NCI-H524 treated with DMSO at 0.1 percent for 48 hours (cell line): ENCODE results near the gene HOTAIR.

Experiments used
- DNase-seq: peaks from one replicate; lab custom pipeline; 2025; lab: John Stamatoyannopoulos, UW

The HOTAIR gene

DNA sequence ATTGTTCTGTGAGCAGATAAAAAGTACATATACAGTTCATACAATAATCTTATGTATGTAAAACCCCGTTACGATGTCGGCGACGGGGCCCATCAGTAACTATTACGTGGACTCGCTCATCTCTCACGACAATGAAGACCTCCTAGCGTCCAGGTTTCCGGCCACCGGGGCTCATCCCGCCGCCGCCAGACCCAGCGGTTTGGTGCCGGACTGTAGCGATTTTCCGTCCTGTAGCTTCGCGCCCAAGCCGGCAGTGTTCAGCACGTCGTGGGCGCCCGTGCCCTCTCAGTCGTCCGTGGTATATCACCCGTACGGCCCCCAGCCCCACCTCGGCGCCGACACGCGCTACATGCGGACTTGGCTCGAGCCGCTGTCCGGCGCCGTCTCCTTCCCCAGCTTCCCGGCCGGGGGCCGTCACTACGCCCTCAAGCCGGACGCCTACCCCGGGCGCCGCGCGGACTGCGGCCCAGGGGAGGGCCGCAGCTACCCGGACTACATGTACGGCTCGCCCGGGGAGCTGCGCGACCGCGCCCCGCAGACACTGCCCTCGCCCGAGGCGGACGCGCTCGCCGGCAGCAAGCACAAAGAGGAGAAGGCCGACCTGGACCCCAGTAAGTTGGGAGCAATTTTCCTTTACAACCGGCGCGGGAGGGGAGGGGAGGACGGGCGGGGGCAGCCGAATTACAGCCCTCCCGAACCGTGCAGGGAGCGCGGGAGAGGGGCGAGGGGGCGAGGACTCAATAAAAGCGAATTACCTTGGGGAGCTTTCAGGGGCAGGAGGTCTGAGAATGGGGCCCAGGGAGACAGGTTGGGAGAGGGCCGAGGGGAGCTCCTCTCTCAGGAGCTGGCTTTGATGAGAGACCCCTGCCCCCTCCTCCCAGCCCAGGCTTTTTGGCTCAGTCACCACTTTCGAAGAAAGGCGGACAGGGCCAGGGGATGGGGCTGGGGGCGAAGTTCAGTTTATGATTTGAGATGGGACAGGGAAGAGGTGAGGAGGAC, 25.7 kb upstream of the HOTAIR start, which contains the start of gene HOXC9:
Gene HOXC9 (plus strand): TSS at position 46 of the 999 bp plus-strand sequence. CDS start 28 bp downstream, at position 74.
- DNase-seq = no peak

DNA sequence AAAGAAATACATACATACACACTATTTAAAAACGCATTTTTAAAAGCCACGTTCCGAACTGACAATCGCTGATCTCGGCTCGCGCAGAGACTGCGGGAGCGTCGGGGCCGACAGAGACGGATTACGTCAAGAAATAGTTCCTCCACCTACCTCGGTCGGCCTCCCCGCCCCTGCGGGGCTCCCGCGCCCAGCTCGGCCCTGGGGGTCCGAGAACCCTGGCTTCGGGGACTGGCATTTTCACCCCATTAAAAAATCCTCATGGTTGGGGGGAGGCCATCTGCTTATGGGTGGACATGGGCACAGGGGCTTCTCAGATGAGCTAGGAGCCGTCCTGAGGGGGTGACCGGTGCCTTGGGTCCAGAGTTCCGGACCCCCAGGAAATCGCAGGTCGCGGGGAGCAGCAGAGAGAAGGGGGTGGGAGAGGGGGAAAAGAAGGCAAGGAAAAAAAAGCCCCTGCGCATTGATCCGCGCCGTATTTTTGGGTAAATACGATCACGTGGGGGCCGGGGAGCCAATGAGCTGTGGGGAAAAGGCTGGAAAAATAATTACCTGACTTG, 24.9 kb upstream of the HOTAIR start:
- no peak for DNase-seq

DNA sequence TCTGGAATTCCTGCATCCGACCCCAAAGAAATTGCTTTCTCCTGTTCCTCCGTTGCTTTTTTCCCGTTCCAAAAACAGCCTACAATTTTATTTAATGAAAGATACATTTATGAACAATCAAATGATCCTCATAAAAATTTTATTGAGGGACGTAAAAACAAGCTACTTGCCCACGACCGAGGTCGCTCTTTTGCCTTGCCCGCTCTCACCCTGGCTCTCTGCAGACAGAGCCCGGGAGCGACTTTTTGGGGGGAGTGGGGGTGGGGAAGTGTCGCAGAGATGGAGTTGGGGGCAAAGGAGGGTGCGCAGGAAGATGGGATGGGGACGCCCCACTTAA, 24.1 kb upstream of the HOTAIR start:
- no peak for DNase-seq

DNA sequence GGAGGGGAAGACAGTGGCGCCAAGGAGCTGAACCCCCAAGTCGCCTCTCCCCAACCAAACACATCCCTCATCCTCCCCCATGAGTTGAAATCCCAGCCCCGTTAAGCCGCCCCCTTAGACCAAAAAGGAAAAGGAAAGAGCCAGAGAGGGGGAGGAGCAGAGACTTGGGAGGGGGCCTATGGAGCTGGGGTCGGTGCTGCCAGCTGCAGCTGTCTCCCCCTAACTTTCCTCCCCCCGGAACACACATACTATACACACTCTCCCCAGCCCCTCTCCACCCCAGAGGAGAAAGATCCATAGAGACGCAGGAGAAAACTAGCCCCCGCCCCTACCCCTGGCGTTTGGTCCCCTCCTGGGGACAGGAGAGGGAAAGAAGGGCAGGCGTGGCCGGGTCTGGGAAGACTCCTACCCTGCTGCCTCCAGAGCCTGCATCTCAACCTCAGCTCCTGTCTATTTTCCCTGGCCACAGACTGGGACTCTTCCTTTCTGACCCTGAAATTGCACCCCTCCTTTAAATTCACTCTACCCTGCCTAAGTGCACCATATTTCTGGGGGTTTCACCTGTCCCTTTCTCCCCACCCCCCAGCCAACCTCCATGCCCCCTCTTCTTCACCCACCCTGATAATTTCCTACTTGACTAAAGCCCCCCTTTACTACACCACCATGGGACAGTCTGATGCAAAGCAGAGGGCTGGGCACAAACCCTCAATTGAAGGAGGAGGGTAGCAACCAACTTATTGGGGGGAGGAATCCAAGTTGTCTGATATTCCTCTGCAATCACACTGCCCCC, 23.6 kb upstream of the HOTAIR start:
- DNase-seq = no peak

DNA sequence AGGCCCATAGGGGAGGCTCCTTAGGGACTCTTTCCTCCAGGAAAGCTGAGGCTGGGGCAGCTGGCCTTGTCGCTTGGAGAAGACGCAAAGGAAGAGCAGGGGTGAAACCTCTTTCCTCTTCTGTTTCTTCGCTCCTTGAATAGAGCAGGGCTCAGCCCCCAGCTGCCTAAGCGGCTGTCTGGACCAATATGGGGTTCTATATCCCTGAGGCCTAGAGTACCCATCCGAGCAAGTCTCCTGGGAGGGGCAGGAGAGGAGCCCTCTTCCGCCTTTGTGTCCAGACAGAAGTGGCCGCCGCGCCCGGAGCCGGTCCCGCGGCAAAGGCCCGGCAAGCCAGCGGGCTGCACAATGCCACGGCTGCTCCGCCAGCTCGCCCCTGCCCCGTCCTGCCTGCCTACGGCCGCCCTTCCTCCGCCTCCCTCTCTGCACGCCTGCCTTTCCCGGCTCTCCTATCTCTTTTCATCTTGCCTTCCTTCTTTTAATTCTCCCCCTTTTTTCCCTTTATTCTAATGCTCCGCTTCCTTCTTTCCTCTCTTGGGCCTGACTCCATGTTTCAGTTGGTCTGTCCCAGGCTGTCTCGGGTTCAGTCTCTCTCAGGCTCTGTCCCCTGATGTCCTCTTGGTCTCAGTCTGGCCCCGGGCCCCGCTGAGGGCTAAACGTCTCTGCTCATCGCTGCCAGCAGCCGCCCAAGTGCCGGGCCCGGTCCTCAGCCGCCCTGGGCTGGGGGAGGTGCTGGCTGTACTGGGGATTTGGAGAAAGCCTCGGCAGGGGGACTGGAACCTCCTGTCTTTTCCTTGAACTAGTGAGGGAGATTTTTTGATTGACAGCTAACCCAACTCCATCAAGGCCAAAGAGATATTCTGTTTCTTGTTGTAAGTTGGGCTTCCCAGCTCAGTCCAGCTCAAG, 22.7 kb upstream of the HOTAIR start:
- DNase-seq = no peak

DNA sequence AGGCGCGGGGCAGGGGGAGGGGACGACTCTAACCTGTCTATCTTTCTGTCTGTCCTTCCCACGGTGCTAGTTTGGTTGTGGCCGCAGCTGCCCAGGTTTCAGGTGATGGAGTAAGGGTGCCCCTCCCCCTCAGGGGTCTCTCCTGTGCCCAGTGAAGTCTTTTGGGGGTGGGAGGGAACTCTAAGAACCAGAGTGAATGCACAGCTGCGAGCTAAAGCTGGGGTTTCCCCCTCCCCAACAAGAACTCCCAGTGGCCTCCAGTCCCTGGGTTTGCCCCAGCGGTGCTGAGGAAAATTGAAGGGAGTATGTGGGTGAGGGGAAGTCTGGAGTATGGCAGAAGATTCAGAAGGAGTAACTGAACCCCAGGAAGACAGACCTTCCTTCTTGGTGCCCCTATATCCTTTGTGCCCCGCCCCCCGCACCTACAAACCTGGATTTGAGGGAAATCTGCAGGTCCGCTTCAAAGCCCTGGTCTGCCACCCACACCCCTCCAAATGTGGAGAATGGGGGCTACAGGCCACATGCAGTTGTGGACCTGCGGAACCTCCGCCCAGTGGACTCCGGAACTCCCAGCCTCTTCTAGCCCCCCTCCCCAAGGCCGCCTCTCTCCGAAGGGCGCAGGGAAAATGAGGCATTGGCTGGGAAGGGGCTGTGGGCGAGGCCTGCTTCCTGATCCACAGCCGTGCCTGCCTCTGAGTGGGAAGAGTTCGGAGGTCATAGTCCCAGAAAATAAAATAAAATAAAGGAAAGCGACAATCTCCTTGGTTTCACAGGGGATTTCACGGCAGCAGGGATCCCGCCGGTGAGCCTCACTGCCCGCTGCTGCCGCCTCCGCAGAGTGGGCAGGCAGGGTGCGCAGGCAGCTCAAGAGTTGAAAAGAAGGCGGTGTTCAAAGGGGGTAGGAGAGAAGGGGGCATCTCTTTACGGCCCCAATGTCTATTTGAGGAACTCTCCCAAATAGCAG, 21.8 kb upstream of the HOTAIR start:
- no peak for DNase-seq

DNA sequence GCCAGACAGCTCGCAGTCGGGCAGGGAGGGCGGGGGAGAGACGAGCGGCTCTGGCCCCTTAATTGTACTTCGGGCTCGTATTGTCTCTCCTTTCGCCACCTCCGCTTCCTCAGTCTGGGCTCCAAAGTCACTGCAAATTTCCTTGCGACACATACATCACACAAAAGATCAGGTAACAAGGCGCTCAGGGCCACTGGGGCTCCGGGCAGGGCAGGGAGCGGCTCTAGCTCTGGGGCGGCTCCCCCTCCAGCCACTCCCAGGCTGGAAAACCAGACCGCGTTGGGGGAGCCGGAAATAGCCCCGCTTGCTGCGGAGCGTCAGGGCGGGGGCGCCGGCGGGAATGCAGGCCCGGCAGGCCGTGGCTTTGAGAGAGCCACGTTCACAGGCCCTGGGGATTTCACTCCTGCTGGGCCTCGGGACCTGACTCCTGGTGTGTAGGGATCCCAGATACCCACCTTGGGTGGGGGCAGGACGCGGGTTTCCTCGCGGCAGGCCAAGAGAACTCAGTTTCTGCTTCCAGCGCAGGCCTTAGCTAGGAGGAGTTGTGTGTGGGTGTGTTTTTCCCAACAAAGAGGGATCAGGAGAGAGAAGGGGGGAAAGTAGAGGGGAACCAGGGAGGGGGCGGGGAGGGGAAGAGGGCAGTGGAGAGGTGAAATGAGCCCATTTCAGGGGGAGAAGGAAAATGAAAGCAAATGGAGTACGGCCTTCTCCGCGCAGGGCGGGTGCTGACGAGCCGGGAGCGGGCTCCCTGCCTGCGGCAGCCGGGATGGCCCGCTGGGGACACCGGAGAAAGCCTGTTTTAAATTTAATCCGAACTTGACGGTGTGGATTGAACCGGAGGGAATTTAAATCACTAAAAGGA, 20.9 kb upstream of the HOTAIR start:
- DNase-seq = no peak

DNA sequence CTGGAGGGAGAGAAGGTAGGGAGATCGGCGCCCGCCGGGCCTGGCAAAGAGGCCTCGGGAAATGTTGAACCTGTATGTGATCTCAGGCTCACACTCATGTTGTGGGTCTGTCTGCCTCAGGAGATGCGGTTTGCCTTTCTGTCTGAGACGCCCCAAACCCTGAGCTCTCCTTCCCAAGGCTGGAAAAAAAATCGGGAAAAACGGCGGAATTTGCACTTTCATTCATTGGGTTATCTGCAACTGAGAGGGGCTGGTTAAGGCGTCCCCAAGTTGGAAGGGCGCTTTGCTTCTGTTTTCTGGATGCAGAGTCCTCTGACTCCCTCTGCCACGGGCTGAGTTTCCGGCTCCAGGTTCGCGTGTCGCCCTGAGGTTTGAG, 20.2 kb upstream of the HOTAIR start:
- no peak for DNase-seq

DNA sequence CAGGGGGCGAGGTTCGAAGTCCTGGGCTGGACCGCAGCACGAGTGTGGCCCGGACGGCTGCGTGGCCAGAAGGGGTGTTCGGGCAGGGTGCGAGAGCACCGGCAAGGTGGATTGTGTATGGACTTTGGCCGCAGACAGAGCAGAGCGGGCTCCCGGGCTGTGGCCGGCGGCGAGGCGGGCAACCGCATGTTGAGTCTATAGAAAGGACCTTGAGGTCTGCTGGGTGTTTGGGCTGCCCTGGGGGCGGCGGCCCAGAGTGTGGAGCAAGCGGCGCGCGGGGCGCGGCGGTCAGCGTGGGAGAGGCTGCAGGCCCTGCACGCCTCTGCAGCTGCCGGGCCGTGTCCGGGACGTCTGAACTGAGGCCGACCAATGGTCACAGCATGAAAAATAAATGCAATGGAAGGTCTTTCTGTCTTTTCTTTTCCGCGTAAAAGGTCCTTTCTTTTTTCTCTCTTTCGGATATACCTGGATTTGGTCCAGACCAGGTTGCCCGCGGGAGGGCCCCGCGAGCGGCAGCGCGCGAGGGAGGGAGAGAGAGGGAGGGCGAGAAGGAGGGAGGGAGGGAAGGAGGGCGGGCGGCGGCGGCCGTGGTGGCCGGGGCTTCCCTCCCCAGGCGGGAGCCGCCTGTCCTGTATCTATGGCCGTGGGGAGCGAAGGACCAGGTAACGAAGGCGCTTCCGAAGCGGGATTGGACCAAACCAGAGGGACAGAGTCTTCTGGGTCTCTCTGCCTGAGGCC, 19.7 kb upstream of the HOTAIR start:
- no peak for DNase-seq

DNA sequence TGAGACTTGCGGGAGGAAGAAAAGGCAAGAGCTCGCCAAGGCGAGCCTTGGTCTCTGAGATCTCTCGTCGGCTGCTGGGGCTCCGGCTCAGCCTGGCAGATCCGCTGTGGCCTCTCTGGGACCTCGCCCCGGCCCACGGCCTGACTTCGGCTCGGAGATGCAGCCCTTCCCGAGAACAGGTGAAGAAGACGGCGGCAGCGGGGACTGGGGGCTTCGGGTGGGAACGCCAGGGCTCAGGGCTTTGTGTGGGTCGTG, 19.2 kb upstream of the HOTAIR start:
- DNase-seq = no peak

DNA sequence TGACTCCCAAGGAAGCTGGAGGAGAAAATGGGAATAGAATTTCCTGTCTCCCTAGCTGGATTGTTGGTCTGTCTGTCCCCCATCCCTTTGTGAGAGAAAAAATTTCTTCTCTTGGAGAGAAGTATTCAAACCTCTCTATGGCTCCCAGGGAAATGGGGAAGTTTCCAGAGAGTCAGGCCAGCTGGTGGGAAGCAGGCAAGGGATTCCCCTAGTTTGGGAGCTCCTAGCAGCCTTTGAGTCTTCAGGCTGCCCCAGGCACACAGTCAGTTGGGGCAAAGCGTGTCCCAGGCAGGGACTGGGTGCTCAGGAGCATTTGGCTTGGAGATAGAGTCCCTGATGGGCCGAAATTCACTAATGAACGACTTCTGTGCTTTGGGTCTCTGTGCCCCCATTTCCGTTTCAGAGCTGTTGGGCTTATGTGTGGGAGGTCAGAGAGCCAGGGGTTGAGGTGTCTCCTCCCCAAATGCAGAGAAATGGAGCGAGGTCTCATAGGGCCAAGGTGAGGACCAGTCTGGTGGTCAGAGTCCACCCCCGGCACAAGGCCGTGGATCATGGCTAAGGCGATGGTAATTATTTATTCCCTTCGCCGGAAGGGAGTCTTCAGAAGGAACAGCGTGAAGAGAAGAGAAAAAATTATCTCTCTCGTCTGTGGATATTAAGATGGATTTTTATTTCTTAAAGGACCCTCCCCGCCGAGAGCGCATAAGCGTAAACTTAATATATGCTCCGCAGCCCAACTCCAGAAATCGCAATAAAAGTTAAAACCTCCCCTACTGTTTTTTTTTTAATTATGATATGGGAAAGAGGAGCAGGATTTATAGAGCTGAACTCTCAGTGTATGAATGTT, 18.6 kb upstream of the HOTAIR start:
- DNase-seq = no peak

DNA sequence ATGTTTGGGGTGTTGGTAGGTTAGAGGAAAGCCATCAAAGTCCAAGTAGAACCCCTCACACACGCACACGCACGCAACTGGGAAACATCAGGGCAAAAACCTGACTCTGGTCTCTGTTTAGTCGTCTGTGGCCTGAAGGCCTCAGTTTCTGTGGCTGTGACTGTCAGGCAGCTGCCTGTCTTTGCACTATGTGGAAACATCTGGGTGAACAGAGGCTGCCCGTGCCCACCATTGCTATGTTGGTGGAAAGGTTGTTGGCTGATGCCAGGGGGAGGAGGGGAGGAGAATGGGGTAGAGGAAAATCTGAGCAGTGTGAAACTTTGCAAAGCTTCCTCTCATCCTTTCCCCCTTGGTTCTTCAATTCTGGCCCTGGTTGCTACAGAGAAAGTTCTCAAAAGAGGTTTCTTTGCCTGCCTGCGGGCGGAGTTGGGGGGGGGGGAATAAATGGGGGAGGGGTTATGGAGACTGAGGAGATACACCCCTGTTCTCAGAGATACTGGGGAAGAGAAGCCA, 17.7 kb upstream of the HOTAIR start:
- DNase-seq = no peak

DNA sequence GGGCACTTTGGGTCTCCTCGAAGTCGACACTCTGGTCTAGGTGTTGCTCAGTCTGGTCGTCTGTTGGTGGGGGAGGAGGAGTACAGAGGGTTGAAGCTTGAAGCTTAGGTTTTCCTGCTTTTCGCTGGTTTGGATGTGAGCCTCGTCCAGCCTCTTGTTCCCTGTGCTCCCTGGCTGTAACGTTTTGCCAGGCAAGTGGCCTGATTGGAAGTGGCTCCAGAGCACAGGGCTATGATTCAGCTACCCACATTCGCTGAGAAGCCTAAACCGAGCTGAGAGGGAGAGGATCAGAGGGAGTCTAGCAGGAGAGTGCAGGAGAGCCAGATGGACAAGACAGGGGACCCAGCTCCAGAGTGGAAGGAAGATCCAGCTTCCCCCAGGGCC, 16.3 kb upstream of the HOTAIR start:
- DNase-seq = peak; percentile 18

DNA sequence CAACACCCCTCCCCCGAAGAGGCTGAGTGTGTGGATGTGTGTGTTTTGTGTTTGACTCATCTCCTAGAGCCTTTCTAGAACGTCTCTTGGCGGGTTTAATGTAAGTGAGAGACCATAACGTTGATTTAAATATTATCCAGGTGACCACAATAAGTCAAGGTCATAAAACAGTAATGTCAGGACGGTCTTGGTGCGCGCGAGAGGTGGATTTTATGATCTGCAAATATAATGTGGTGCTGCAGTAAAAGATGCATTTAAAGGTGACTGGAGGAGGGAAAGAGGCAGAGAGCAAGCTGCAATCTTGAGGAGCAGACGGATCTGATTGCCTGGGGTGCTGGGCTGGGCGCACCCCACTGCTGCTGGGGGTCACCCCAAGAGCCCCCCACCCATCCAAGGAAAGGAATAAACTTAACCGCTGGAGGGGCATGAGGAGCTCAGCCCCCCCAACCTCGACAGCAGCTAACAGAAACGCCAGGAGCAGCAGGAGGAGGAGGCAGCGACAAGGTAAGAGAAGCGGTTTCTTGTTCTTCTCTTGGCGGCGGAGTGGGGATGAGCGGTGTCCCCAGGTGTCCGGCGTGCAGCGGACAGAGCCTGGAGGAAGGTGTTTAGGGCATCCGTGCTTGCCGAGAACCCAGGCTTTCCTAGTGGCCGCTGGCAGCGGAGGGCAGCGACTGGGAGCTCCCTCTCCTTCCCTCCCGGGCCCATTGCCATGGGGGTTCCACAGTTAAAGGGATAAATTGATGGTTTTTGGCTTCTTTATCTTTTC, 15.7 kb upstream of the HOTAIR start:
- DNase-seq = no peak

DNA sequence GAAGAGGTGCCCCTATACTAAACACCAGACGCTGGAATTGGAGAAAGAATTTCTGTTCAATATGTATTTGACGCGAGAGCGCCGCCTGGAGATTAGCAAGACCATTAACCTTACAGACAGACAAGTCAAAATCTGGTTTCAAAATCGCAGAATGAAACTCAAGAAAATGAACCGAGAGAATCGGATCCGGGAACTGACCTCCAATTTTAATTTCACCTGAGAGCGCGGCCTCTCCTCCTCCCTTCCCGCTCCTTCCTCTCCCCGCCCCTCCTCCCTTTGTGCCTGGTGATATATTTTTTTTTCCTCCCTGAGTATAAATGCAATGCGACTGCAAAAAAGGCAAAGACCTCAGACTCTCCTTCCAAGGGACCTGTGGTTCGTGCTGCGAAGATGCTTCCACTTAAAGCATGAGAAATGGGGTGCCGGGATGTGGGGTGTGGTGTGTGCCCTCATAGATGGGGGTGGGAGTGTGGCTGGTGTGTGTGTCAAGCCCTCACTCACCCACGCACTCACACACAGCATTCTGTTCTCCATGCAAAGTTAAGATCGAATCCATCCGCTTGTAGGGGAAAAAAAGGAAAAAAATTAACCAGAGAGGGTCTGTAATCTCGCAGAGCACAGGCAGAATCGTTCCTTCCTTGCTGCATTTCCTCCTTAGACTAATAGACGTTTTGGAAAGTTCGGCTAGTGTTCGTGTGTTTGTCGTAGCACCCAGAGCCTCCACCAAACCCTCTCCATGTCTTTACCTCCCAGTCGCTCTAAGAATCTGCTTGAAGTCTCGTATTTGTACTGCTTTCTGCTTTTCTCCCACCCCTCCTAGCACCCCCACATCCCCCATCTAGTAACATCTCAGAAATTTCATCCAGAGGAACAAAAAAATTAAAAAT, 14.7 kb upstream of the HOTAIR start:
- DNase-seq = no peak

DNA sequence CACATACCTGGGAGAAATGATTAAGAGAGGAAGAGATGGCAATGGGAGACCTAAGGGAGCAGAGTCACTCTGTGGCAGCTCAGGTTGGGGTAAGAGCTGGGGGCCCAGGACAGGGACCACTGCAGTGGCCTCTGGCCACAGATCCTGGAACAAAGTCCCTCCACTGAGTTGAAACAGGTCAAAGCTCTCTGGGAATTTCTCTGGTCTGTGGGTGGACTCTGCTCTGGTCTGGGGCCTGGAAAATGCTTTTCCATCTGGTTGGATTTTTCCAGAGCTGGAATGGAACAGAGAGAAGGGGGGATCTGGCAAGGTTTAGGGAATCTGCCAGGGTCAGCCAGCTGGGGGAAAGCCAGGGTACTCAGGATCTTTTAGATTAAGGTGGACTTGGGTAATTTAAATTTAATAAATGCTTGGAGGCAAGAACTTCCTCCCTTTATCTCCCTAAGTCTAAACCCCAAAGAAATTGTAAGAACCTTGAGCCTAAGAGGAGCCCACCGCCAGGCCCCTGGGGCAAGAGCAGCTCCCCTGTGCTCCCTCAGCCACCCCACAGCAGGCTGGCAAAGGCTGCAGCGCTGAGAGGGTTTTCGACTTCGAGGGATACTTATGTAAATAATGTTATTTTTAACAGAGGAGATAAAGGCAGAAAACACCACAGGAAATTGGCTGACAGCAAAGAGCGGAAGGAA, 13.9 kb upstream of the HOTAIR start:
- no peak for DNase-seq
